ENCODE measurements around the gene GRIN3A.
"Not testable (repeated sequence)": the region's sequence is repeated elsewhere in the genome, so short reads cannot be mapped to it uniquely, and the experiment has no call there.

The GRIN3A gene

GRCh38 chr9:101569741-101570501, 168.5 kb downstream of the GRIN3A start:
- Mint-ChIP-seq H3K9me3 (no peaks in the 10 kb centered on the region), H3K27me3 (ENCODE audit: low read depth) (no peaks in the 10 kb centered on the region), H3K4me1 (ENCODE audit: low read depth) (peaks cover 17% of the 10 kb centered on the region), H3K36me3 (ENCODE audit: low read depth) (peaks cover 11% of the 10 kb centered on the region), H3K4me3 (no peak overlapping the region), H3K27ac (peak overlapping the region; percentile 73)
- DNase-seq (ENCODE audit: low spot score), result no peak

- Mint-ChIP-seq H3K27ac (no peak overlapping the region), H3K4me1 (ENCODE audit: low read depth) (peaks cover 10% of the 10 kb centered on the region)
Observed at GRCh38 chr9:101567725-101568350, 170.6 kb downstream of the GRIN3A start.

GRCh38 chr9:101566904-101567724, 171.3 kb downstream of the GRIN3A start:
- Mint-ChIP-seq H3K9me3 (no peaks in the 10 kb centered on the region), H3K27ac (no peak overlapping the region), H3K36me3 (ENCODE audit: low read depth) (peaks cover 28% of the 10 kb centered on the region), H3K27me3 (ENCODE audit: low read depth) (no peaks in the 10 kb centered on the region), H3K4me3 (no peak overlapping the region), H3K4me1 (ENCODE audit: low read depth) (peaks cover 12% of the 10 kb centered on the region)
- no peak for DNase-seq (ENCODE audit: low spot score)

More at GRCh38 chr9:101567725-101568350, 170.6 kb downstream of the GRIN3A start:
- no peaks in the 10 kb centered on the region for H3K27me3 Mint-ChIP-seq (ENCODE audit: low read depth)
- no peaks in the 10 kb centered on the region for H3K9me3 Mint-ChIP-seq
- no peak overlapping the region for H3K4me3 Mint-ChIP-seq
- DNase-seq (ENCODE audit: low spot score), result no peak
- H3K36me3 Mint-ChIP-seq (ENCODE audit: low read depth), result peaks cover 20% of the 10 kb centered on the region

GRCh38 chr9:101564252-101564651, 174.2 kb downstream of the GRIN3A start:
- H3K4me1 Mint-ChIP-seq (ENCODE audit: low read depth), result peaks cover 11% of the 10 kb centered on the region
- no peak for DNase-seq (ENCODE audit: low spot score)
- H3K4me3 Mint-ChIP-seq, result no peak overlapping the region
- no peak overlapping the region for H3K27ac Mint-ChIP-seq
- peaks cover 51% of the 10 kb centered on the region for H3K36me3 Mint-ChIP-seq (ENCODE audit: low read depth)
- H3K27me3 Mint-ChIP-seq (ENCODE audit: low read depth), result no peaks in the 10 kb centered on the region
- H3K9me3 Mint-ChIP-seq, result peaks cover under 1% of the 10 kb centered on the region

GRCh38 chr9:101562966-101563365, 175.5 kb downstream of the GRIN3A start:
- Mint-ChIP-seq H3K36me3 (ENCODE audit: low read depth) (peaks cover 62% of the 10 kb centered on the region), H3K4me3 (no peak overlapping the region), H3K27me3 (ENCODE audit: low read depth) (no peaks in the 10 kb centered on the region), H3K27ac (no peak overlapping the region), H3K4me1 (ENCODE audit: low read depth) (peaks cover 11% of the 10 kb centered on the region), H3K9me3 (peaks cover 9% of the 10 kb centered on the region)
- DNase-seq (ENCODE audit: low spot score), result no peak

GRCh38 chr9:101561740-101562139, 176.7 kb downstream of the GRIN3A start:
- peaks cover 9% of the 10 kb centered on the region for H3K9me3 Mint-ChIP-seq
- H3K27ac Mint-ChIP-seq, result no peak overlapping the region
- peaks cover 9% of the 10 kb centered on the region for H3K4me1 Mint-ChIP-seq (ENCODE audit: low read depth)
- H3K27me3 Mint-ChIP-seq (ENCODE audit: low read depth), result no peaks in the 10 kb centered on the region
- no peak for DNase-seq (ENCODE audit: low spot score)
- peaks cover 70% of the 10 kb centered on the region for H3K36me3 Mint-ChIP-seq (ENCODE audit: low read depth)
- H3K4me3 Mint-ChIP-seq, result no peak overlapping the region

GRCh38 chr9:101549472-101550098, 188.9 kb downstream of the GRIN3A start:
- not testable (repeated sequence) for H3K27me3 Mint-ChIP-seq (ENCODE audit: low read depth); H3K4me1 Mint-ChIP-seq (ENCODE audit: low read depth); H3K27ac Mint-ChIP-seq; H3K4me3 Mint-ChIP-seq; H3K9me3 Mint-ChIP-seq; DNase-seq (ENCODE audit: low spot score)
- peaks cover 63% of the 10 kb centered on the region for H3K36me3 Mint-ChIP-seq (ENCODE audit: low read depth)

GRCh38 chr9:101543098-101543735, 195.2 kb downstream of the GRIN3A start:
- no peaks in the 10 kb centered on the region for H3K4me1 Mint-ChIP-seq (ENCODE audit: low read depth)
- H3K27me3 Mint-ChIP-seq (ENCODE audit: low read depth), result no peaks in the 10 kb centered on the region
- no peak for DNase-seq (ENCODE audit: low spot score)
- H3K27ac Mint-ChIP-seq, result no peak overlapping the region
- no peak overlapping the region for H3K4me3 Mint-ChIP-seq
- H3K36me3 Mint-ChIP-seq (ENCODE audit: low read depth), result peaks cover 37% of the 10 kb centered on the region
- H3K9me3 Mint-ChIP-seq, result no peaks in the 10 kb centered on the region

GRCh38 chr9:101540069-101540468, 198.4 kb downstream of the GRIN3A start:
- no peaks in the 10 kb centered on the region for H3K9me3 Mint-ChIP-seq
- H3K4me1 Mint-ChIP-seq (ENCODE audit: low read depth), result peaks cover 8% of the 10 kb centered on the region
- H3K27me3 Mint-ChIP-seq (ENCODE audit: low read depth), result no peaks in the 10 kb centered on the region
- no peak overlapping the region for H3K27ac Mint-ChIP-seq
- H3K36me3 Mint-ChIP-seq (ENCODE audit: low read depth), result peaks cover 24% of the 10 kb centered on the region
- DNase-seq (ENCODE audit: low spot score), result no peak
- H3K4me3 Mint-ChIP-seq, result no peak overlapping the region

GRCh38 chr9:101536938-101537337, 201.5 kb downstream of the GRIN3A start:
- Mint-ChIP-seq H3K9me3 (no peaks in the 10 kb centered on the region), H3K36me3 (ENCODE audit: low read depth) (peaks cover 22% of the 10 kb centered on the region), H3K27ac (no peak overlapping the region), H3K4me1 (ENCODE audit: low read depth) (peaks cover 15% of the 10 kb centered on the region), H3K27me3 (ENCODE audit: low read depth) (no peaks in the 10 kb centered on the region), H3K4me3 (no peak overlapping the region)
- DNase-seq (ENCODE audit: low spot score), result no peak

- peaks cover 22% of the 10 kb centered on the region for H3K36me3 Mint-ChIP-seq (ENCODE audit: low read depth)
- DNase-seq (ENCODE audit: low spot score), result no peak
- H3K4me3 Mint-ChIP-seq, result no peak overlapping the region
- H3K27me3 Mint-ChIP-seq (ENCODE audit: low read depth), result no peaks in the 10 kb centered on the region
- H3K4me1 Mint-ChIP-seq (ENCODE audit: low read depth), result peaks cover 15% of the 10 kb centered on the region
- H3K9me3 Mint-ChIP-seq, result no peaks in the 10 kb centered on the region
- H3K27ac Mint-ChIP-seq, result no peak overlapping the region
Observed at GRCh38 chr9:101536351-101536750, 202.1 kb downstream of the GRIN3A start.

GRCh38 chr9:101533334-101534204, 204.9 kb downstream of the GRIN3A start, which contains the start of gene RNF20:
RNF20 (plus strand) TSS chr9:101533853; CDS start chr9:101535424, 1,571 bp downstream.
- Mint-ChIP-seq H3K4me1 (ENCODE audit: low read depth) (peaks cover 15% of the 10 kb centered on the region), H3K36me3 (ENCODE audit: low read depth) (peaks cover 16% of the 10 kb centered on the region), H3K27me3 (ENCODE audit: low read depth) (peaks cover 2% of the 10 kb centered on the region), H3K9me3 (no peaks in the 10 kb centered on the region), H3K4me3 (peak within 1 kb of the TSS; percentile 85), H3K27ac (peak within 1 kb of the TSS; percentile 94)
- peak; percentile 98 for DNase-seq (ENCODE audit: low spot score)
